Pons (tissue), 1 donor: Measurements from ENCODE around the gene C9orf78.

Experiments
- DNase-seq: peaks from one replicate; pipeline ENCODE4 v3.0.0-alpha.2; 2016; ENCODE audit warnings: low spot score

Gene C9orf78

DNA sequence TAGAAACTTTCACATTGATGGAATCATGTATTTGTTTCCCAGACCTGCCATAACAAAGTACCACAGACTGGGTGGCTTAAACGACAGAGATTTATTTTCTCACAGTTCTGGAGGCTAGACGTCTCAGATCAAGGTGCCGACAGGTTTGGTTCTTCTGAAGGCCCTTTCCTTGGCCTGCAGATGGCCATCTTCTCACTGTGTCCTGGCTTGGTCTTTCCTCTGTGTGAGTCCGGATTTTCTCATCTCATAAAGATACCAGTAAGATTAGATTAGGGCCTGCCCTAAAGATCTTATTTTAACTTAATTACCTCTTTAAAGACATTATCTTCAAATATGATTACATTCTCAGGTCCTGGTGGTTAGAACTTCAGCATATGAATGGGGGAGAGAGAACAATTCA lies 6.0 kb upstream of the C9orf78 start:
- no peak for DNase-seq

DNA sequence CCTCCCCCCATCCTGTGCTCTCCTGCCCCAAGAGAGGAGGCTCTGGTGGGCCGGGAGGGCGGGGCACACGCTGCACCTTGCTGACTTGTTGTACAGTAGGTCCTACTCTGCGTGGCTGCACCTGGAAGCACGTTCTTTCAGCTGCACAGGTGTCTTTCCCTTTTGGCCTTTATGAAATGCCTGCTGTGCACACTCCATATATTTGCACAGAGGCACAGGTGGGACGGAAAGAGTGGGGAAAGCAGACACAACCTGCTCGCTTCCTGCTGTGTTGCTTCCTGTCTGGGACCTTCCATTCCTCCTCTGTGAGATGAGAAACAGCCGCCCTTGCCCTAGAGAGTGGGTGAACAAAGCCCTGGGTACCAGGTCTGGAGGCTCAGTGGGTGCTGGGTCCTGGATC lies 5.0 kb upstream of the C9orf78 start:
- DNase-seq, result no peak

DNA sequence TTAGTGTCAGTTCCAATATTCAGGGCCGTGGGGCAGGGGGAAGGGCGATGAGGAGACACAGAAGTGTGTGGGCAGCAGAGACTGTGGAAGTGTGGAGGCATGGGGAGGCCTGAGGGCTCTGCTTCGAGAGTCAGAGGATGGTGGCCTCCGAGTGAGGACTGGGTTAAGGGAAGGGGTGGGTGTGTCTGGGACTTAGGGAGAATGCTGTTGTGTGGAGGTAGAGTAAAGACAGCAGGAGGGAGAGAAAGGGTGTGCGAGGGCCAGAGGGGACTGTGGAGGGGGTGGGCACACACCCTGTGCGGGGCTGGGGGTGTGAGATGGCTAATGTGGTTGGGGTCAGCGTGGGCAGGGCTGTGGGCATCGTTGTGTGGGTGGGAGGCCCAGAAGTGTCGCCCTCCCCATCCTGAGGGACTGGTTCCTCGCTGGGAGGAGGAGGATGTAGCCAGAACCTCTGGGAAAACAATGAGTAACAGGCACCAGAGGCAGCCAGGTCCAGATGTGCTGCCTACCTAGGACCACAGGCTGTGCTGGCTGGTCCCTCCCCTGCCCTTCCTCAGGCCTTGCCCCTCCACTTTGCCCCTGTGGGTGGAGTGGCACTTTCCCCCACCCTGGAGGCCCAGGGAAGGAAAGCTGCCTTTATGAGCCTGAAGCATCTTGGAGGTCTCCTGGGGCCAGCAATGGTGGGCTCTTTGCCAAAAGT lies 4.4 kb upstream of the C9orf78 start:
- DNase-seq, result no peak

- DNase-seq, result no peak
Measured at GRCh38 chr9:129838707-129839259, 3.7 kb upstream of the C9orf78 start.

- DNase-seq, result no peak
Measured at GRCh38 chr9:129836311-129837007, 1.4 kb upstream of the C9orf78 start.

GRCh38 chr9:129835860-129836223 lies 767 bp upstream of the C9orf78 start:
- DNase-seq, result no peak

GRCh38 chr9:129834489-129835127 lies 467 bp downstream of the C9orf78 start:
- no peak for DNase-seq

DNA sequence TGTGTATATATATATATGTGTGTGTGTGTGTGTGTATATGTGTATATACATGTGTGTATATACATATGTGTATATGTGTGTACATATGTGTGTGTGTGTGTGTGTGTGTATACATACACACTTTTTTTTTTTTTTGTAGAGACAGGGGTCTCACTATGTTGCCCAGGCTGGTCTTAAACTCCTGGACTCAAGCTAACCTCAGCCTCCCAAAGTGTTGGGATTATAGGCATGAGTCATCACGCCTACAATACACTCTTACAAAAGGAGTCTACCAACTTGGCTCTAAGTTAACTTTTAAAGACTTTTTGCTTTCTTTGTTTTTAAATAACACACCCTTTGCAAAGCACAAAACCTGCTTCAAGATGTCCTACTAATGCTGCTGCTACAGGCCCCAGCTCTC lies 2.1 kb downstream of the C9orf78 start:
- no peak for DNase-seq

DNA sequence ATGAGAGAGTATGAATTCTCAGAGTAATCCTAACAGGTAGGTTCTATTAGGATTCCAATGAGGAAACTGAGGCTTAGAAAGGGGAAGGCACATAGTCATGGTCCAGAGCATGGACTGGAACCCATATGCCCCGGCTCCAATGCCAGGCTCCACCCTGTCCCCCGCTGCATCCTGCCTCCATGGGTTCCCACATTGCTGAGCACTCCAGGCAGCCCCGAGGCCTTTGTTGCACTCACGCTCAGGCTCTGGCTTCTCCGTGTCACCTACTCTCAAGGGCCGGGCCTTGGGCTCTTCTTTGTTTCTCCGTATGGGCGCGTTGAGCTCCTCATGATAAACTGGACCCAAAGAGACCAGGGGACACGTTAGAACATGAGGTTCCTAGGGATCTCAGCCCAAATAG lies 6.1 kb downstream of the C9orf78 start:
- no peak for DNase-seq

- DNase-seq, result no peak
Measured at GRCh38 chr9:129828051-129828450, 7.0 kb downstream of the C9orf78 start.

DNA sequence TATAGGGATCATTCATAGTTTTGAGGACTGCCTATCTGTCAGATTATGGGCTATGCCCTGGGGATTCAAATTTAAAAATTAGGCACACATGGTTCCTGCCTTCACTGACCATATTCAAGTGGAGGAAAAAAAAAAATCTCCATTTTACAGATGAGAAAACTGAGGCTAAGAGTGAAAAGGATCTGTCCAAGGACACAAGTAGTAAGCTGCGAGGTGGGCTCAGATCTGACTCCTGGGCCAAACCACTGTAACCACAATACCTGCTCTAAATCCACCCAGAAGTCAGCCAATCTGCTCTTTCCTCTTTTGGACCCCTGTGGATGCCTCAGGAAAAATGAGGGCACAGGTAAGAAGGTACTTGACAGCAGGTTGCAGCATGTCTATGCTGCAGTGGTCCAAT lies 8.3 kb downstream of the C9orf78 start:
- DNase-seq, result no peak

DNA sequence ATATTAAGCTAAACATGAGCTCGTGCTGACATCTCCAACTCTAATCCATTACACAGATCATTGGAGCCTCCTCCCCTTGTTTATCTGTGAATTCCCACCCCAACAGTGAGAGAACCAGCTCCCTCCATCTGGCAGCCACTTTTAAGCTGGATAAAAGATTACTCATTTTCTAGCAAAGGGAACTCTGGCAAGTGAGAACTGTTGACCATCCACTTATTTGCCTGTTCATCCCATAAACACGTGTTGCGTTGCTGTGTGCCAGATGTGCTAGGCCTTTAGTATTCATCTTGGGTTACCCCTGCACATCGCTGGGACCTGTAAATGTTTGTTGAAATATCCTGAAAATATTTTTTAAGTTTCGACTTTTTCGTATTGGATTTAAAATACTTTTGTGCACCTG lies 8.7 kb downstream of the C9orf78 start:
- no peak for DNase-seq

DNA sequence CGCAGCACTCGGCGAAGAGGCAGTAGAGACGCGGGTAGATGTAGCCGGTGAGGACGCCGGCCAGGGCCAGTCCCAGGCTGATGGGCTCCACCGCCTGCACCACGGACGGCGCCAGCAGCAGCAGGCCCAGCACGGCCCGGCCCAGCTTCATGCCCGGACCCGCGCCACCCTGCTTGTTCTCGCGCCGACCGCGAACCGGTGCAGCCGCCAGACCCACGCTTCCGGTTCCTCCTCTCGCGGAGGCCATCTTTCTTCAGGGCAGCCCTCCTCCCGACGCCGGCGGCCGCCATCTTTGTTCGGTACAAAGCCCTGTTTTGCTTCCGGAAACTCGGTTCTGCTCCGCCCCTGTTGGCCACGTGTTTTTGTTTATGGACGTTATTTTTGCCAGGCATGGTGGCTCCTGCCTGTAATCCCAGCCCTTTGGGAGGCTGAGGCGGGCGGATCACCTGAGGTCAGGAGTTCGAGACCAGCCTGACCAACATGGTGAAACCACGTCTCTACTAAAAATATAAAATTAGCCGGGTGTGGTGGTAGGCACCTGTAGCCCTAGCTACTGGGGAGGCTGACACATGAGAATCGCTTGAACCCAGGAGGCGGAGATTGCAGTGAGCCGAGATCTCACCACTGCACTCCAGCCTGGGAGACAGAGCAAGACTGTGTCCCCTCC lies 11.0 kb downstream of the C9orf78 start, which contains the start of gene TOR1A:
Gene TOR1A (minus strand): TSS at position 202 of the 667 bp plus-strand sequence. CDS start 51 bp downstream, at position 151.
- DNase-seq, result peak; percentile 93

DNA sequence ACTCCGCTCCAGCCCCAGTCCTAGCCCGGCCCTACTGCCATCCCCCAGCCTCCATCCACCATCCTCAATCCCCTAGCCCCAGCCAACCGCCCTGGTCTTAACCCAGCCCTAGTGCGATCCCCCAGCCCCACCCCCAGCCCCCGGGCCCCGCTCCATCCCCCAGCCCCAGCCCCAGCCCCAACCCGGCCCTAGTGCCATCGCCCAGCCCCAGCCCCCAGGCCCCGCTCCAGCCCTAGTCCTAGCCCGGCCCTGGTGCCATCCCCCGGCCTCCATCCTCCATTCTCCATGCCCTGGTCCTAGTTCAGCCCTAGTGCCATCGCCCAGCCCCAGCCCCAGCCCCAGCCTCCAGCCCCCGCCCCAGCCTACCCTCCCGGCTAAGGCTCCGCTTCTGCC lies 11.5 kb downstream of the C9orf78 start:
- no peak for DNase-seq

DNA sequence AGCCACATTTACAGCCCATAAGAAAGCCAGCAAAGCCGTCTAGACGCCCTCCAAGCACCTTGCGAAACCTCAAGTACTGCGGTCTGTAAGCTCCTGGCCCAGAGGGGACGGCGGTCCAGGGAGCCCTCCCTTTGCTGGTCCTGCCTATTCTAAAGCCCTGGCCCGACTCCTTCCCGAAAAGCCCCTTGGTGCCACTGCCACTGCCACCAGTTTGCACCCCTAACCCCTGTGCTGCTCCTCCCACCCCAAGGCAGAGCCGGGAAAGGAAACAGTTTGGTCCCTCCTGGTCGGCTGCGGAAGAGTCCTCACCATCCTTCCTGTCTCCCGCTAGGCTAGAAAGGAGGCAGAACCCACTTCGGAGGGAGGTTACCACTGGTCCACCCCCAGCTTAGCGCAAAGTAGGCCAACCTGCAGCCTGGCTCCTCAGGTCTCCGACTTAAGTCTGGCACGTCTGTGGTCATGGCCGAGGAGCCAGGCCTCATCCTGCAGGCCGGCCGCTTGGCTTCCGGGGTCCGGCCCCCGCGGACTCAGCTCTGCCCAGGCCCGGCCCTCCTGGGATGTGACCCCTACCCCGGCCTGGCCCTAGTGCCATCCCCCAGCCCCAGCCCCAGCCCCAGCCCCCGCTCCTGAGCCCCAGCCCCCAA lies 12.1 kb downstream of the C9orf78 start:
- no peak for DNase-seq

- DNase-seq, result no peak
Measured at GRCh38 chr9:129816501-129817435, 18.3 kb downstream of the C9orf78 start.

- DNase-seq, result no peak
Measured at GRCh38 chr9:129815278-129815677, 19.8 kb downstream of the C9orf78 start.

GRCh38 chr9:129814432-129815223 lies 20.4 kb downstream of the C9orf78 start:
- DNase-seq, result no peak

GRCh38 chr9:129813661-129814060 lies 21.4 kb downstream of the C9orf78 start:
- no peak for DNase-seq

- DNase-seq, result no peak
Measured at GRCh38 chr9:129812385-129812784, 22.7 kb downstream of the C9orf78 start.
